ENCODE data around the gene PRKG1.

The PRKG1 gene

GRCh38 chr10:51325649-51326048, 251.4 kb downstream of the PRKG1 start:
- no peak for TF ChIP-seq RAD21 (IDR thresholded peaks at IDR 0.05; ENCODE audit: low read depth)
- no peak for TF ChIP-seq EGR1 (IDR thresholded peaks at IDR 0.05)

- TF ChIP-seq FOXM1 (IDR thresholded peaks at IDR 0.05; ENCODE audit: borderline replicate concordance, low read depth) (no peak), ZBTB7A (IDR thresholded peaks at IDR 0.05; ENCODE audit: low read depth) (no peak), EP300 (IDR thresholded peaks at IDR 0.05; ENCODE audit: borderline replicate concordance) (no peak), USF1 (IDR thresholded peaks at IDR 0.05) (no peak), CEBPB (IDR thresholded peaks at IDR 0.05) (no peak), TCF12 (IDR thresholded peaks at IDR 0.05; ENCODE audit: low read depth) (no peak), MAX (IDR thresholded peaks at IDR 0.05) (no peak)
These were observed 251.9 kb downstream of the PRKG1 start for GRCh38 chr10:51326174-51326573.

GRCh38 chr10:51327432-51327831, 253.1 kb downstream of the PRKG1 start:
- TF ChIP-seq REST (IDR thresholded peaks at IDR 0.05; ENCODE audit: low read depth) (no peak), EP300 (IDR thresholded peaks at IDR 0.05; ENCODE audit: borderline replicate concordance) (no peak), TEAD4 (IDR thresholded peaks at IDR 0.05) (no peak), TAF1 (IDR thresholded peaks at IDR 0.05; ENCODE audit: low read depth) (no peak), TCF12 (IDR thresholded peaks at IDR 0.05; ENCODE audit: low read depth) (no peak), RAD21 (IDR thresholded peaks at IDR 0.05; ENCODE audit: low read depth) (no peak), EGR1 (IDR thresholded peaks at IDR 0.05) (no peak), YY1 (IDR thresholded peaks at IDR 0.05; ENCODE audit: low read depth) (no peak), NFIC (IDR thresholded peaks at IDR 0.05) (no peak), ZBTB7A (IDR thresholded peaks at IDR 0.05; ENCODE audit: low read depth) (no peak), CEBPB (IDR thresholded peaks at IDR 0.05) (no peak), FOXM1 (IDR thresholded peaks at IDR 0.05; ENCODE audit: borderline replicate concordance, low read depth) (no peak), CREB1 (IDR thresholded peaks at IDR 0.05; ENCODE audit: low read depth) (no peak)

- no peak for TF ChIP-seq FOXM1 (IDR thresholded peaks at IDR 0.05; ENCODE audit: borderline replicate concordance, low read depth)
- TF ChIP-seq CEBPB (IDR thresholded peaks at IDR 0.05): no peak
- TF ChIP-seq EGR1 (IDR thresholded peaks at IDR 0.05): no peak
- no peak for TF ChIP-seq YY1 (IDR thresholded peaks at IDR 0.05; ENCODE audit: low read depth)
- TF ChIP-seq USF1 (IDR thresholded peaks at IDR 0.05): no peak
- no peak for TF ChIP-seq CREB1 (IDR thresholded peaks at IDR 0.05; ENCODE audit: low read depth)
- no peak for TF ChIP-seq EP300 (IDR thresholded peaks at IDR 0.05; ENCODE audit: borderline replicate concordance)
- no peak for TF ChIP-seq REST (IDR thresholded peaks at IDR 0.05; ENCODE audit: low read depth)
- TF ChIP-seq RAD21 (IDR thresholded peaks at IDR 0.05; ENCODE audit: low read depth): no peak
These were observed 266.1 kb downstream of the PRKG1 start for GRCh38 chr10:51340366-51340765.

- TF ChIP-seq EGR1 (IDR thresholded peaks at IDR 0.05) (no peak), TCF12 (IDR thresholded peaks at IDR 0.05; ENCODE audit: low read depth) (no peak), FOXM1 (IDR thresholded peaks at IDR 0.05; ENCODE audit: borderline replicate concordance, low read depth) (no peak), ZBTB7A (IDR thresholded peaks at IDR 0.05; ENCODE audit: low read depth) (no peak), RAD21 (IDR thresholded peaks at IDR 0.05; ENCODE audit: low read depth) (no peak), MAX (IDR thresholded peaks at IDR 0.05) (no peak), EP300 (IDR thresholded peaks at IDR 0.05; ENCODE audit: borderline replicate concordance) (no peak), TAF1 (IDR thresholded peaks at IDR 0.05; ENCODE audit: low read depth) (no peak), NFIC (IDR thresholded peaks at IDR 0.05) (no peak), CEBPB (IDR thresholded peaks at IDR 0.05) (no peak), YY1 (IDR thresholded peaks at IDR 0.05; ENCODE audit: low read depth) (no peak), USF1 (IDR thresholded peaks at IDR 0.05) (no peak), REST (IDR thresholded peaks at IDR 0.05; ENCODE audit: low read depth) (no peak), CREB1 (IDR thresholded peaks at IDR 0.05; ENCODE audit: low read depth) (no peak), TEAD4 (IDR thresholded peaks at IDR 0.05) (no peak)
These were observed 266.7 kb downstream of the PRKG1 start for GRCh38 chr10:51340845-51341610.

Data from Ishikawa (cell line).